HepG2 (cell line): ENCODE measurements around the gene CCDC142. TPM values are rescaled to one million over a fixed set of nuclear protein-coding genes. Genes with fewer than 3 reads are reported as not detected.

Experiments
- ATF3 ChIP-seq: sonication (generic); formaldehyde crosslinking; IDR thresholded peaks from 2 replicates; pipeline ENCODE4 v1.4.0; 2020; ENCODE audit warnings: missing genetic modification reagents
- ATF6 ChIP-seq: sonication (generic); formaldehyde crosslinking; conservative IDR thresholded peaks from 2 replicates; pipeline ENCODE4 v1.4.0; 2020; ENCODE audit warnings: missing genetic modification reagents
- BCL6 ChIP-seq: IDR thresholded peaks from 2 replicates; pipeline ENCODE4 v1.6.1; 2016; ENCODE audit warnings: missing genetic modification reagents, missing compliant biosample characterization
- BHLHE40 ChIP-seq: IDR thresholded peaks from 2 replicates; pipeline ENCODE4 v1.6.1; 2011; ENCODE audit warnings: low read length, improper control_type of control experiment
- GPN1 ChIP-seq: sonication (generic); formaldehyde crosslinking; IDR thresholded peaks from 2 replicates; pipeline ENCODE4 v1.5.1; 2020; ENCODE audit warnings: missing genetic modification reagents, borderline replicate concordance
- HDAC6 ChIP-seq: fragments of 200-600 bp; sonication (generic); IDR thresholded peaks from 2 replicates; pipeline ENCODE4 v1.7.0; 2017; ENCODE audit warnings: mild to moderate bottlenecking, antibody characterized with exemption, low read length, low read depth
- HHEX ChIP-seq: IDR thresholded peaks from 2 replicates; pipeline ENCODE4 v1.6.1; 2016; ENCODE audit warnings: control low read depth
- JUN ChIP-seq: sonication (generic); formaldehyde crosslinking; IDR thresholded peaks from 2 replicates; pipeline ENCODE4 v1.4.0; 2020; ENCODE audit warnings: mild to moderate bottlenecking, missing genetic modification reagents
- KDM1A ChIP-seq: IDR thresholded peaks from 2 replicates; pipeline ENCODE4 v1.6.1; 2016; ENCODE audit warnings: missing compliant biosample characterization
- KLF12 ChIP-seq: sonication (generic); formaldehyde crosslinking; IDR thresholded peaks from 2 replicates; pipeline ENCODE4 v1.4.0; 2020; ENCODE audit warnings: missing genetic modification reagents, borderline replicate concordance
- NKX3-1 ChIP-seq: sonication (generic); formaldehyde crosslinking; IDR thresholded peaks from 2 replicates; pipeline ENCODE4 v1.5.0; 2020; ENCODE audit warnings: missing genetic modification reagents
- RAD21 ChIP-seq: fragments of 450-650 bp; formaldehyde crosslinking; IDR thresholded peaks from 2 replicates; pipeline ENCODE4 v1.5.0; 2020; ENCODE audit warnings: mild to moderate bottlenecking
- RBM39 ChIP-seq: fragments of 200-400 bp; formaldehyde crosslinking; IDR thresholded peaks from one replicate; pipeline ENCODE4 v1.6.1; 2018; ENCODE audit warnings: antibody characterized with exemption, mild to moderate bottlenecking, low read depth, low read length; ENCODE audit not compliant: poor library complexity, severe bottlenecking
- RFX3 ChIP-seq: IDR thresholded peaks from 2 replicates; pipeline ENCODE4 v1.6.1; 2016; ENCODE audit warnings: missing biosample characterization, missing genetic modification reagents
- TERF1 ChIP-seq: sonication (generic); formaldehyde crosslinking; IDR thresholded peaks from 2 replicates; pipeline ENCODE4 v1.8.0; 2022; ENCODE audit warnings: mild to moderate bottlenecking, missing genetic modification reagents, moderate library complexity
- U2AF1 ChIP-seq: fragments of 200-400 bp; formaldehyde crosslinking; optimal IDR thresholded peaks from 2 replicates; pipeline ENCODE3; 2017; ENCODE audit warnings: mild to moderate bottlenecking, low read depth, low read length
- ZNF251 ChIP-seq: sonication (generic); formaldehyde crosslinking; IDR thresholded peaks from 2 replicates; pipeline ENCODE4 v1.9.0; 2021; ENCODE audit warnings: mild to moderate bottlenecking, missing genetic modification reagents
- ZNF3 ChIP-seq: IDR thresholded peaks from 2 replicates; pipeline ENCODE4 v1.7.0; 2017; ENCODE audit warnings: inconsistent platforms
- ZNF460 ChIP-seq: sonication (generic); formaldehyde crosslinking; IDR thresholded peaks from 2 replicates; pipeline ENCODE4 v1.5.1; 2020; ENCODE audit warnings: missing genetic modification reagents, mild to moderate bottlenecking, borderline replicate concordance
- ZNF556 ChIP-seq: sonication (generic); formaldehyde crosslinking; IDR thresholded peaks from 2 replicates; pipeline ENCODE4 v1.4.0; 2020; ENCODE audit warnings: mild to moderate bottlenecking, missing genetic modification reagents, borderline replicate concordance
- ZNF589 ChIP-seq: sonication (generic); formaldehyde crosslinking; conservative IDR thresholded peaks from 2 replicates; pipeline ENCODE4 v1.8.0; 2022; ENCODE audit warnings: mild to moderate bottlenecking, moderate library complexity, missing genetic modification reagents
- ZNF619 ChIP-seq: sonication (generic); formaldehyde crosslinking; IDR thresholded peaks from 2 replicates; pipeline ENCODE4 v1.4.0; 2020; ENCODE audit warnings: mild to moderate bottlenecking, missing genetic modification reagents
- ZNF687 ChIP-seq: sonication (generic); formaldehyde crosslinking; IDR thresholded peaks from 2 replicates; pipeline ENCODE4 v1.5.1; 2020; ENCODE audit warnings: mild to moderate bottlenecking, missing genetic modification reagents, moderate library complexity
- polyA plus RNA-seq, 8 experiments: library from polyadenylated mRNA; depleted of rRNA in 3 of 8; stranded (reverse) in 7 of 8; unstranded in 1 of 8; fragments of >200 nt; fragmentation: Illumina TruSeq in 4 of 8; extraction: Trizol in 4 of 8; gene quantifications; 2 replicates each; pipeline versions ENCODE4 v1.2.1 to v1.2.3, GENCODE V29; 2011 to 2016; ENCODE audit warnings: low read depth in 4 of 8, missing spikeins in 1 of 8, mixed read lengths in 1 of 8; ENCODE audit not compliant: insufficient read depth in 1 of 8
- total RNA-seq, 5 experiments: library from RNA; depleted of rRNA; stranded (reverse); fragments of >200 nt; fragmentation: Illumina TruSeq; extraction: Trizol; gene quantifications; 2 replicates each; pipeline ENCODE4 v1.2.3, GENCODE V29; 2016; ENCODE audit warnings: low read depth in 1 of 5

The CCDC142 gene
- total and polyA plus RNA-seq, 2 of the 13 experiments (the other 11 are each of a cell fraction or from before 2014, with no cell fraction given) = 14.7 to 30.4 TPM

GRCh38 chr2:74472086-74472944 lies 10.5 kb downstream of the CCDC142 start, which contains the start of gene MRPL53 (continued):
- peak; percentile 100 for TF ChIP-seq ZNF687 (CRISPR knock-in tag)
- peak; percentile 52; the same call in 1 of the 2 replicates for TF ChIP-seq ZNF460 (CRISPR knock-in tag)
- TF ChIP-seq KDM1A (CRISPR knock-in tag) = no peak
- peak; percentile 76; the same call in 1 of the 2 replicates for TF ChIP-seq TERF1 (CRISPR knock-in tag)
- peak; percentile 57 for TF ChIP-seq RFX3 (CRISPR knock-in tag)
- TF ChIP-seq ZNF589 (CRISPR knock-in tag) = peak; percentile 91
- TF ChIP-seq RBM39 = peak; percentile 77
- TF ChIP-seq BHLHE40 = no peak
- TF ChIP-seq ATF6 = peak; percentile 87; the same call in 1 of the 2 replicates
- peak; percentile 45; the same call in 1 of the 2 replicates for TF ChIP-seq RAD21 (CRISPR knock-in tag)
- peak; percentile 21; the same call in 1 of the 2 replicates for TF ChIP-seq JUN (CRISPR knock-in tag)
- peak; percentile 96 for TF ChIP-seq ZNF556 (CRISPR knock-in tag)
- no peak for TF ChIP-seq ATF3 (CRISPR knock-in tag)
- TF ChIP-seq HHEX = no peak
- peak; percentile 58; the same call in 1 of the 2 replicates for TF ChIP-seq ZNF251
- TF ChIP-seq KLF12 = peak; percentile 54; the same call in 1 of the 2 replicates
- no peak for TF ChIP-seq ZNF3 (CRISPR knock-in tag)
- TF ChIP-seq HDAC6 = no peak
- TF ChIP-seq BCL6 (CRISPR knock-in tag) = peak; percentile 64
- TF ChIP-seq GPN1 (CRISPR knock-in tag) = no peak; the same call in 1 of the 2 replicates
- TF ChIP-seq NKX3-1 (CRISPR knock-in tag) = peak; percentile 87
- peak; percentile 93 for TF ChIP-seq U2AF1
- TF ChIP-seq ZNF619 (CRISPR knock-in tag) = peak; percentile 100
